Activated naive CD4-positive, alpha-beta T cell (primary cell): Measurements from ENCODE around the gene SELL.
"Not testable (repeated sequence)": the region's sequence is repeated elsewhere in the genome, so short reads cannot be mapped to it uniquely, and the experiment has no call there.

Source experiments
- DNase-seq, 4 experiments: peaks; one replicate each; lab custom pipeline; 2025; lab: John Stamatoyannopoulos, UW

SELL gene

DNA sequence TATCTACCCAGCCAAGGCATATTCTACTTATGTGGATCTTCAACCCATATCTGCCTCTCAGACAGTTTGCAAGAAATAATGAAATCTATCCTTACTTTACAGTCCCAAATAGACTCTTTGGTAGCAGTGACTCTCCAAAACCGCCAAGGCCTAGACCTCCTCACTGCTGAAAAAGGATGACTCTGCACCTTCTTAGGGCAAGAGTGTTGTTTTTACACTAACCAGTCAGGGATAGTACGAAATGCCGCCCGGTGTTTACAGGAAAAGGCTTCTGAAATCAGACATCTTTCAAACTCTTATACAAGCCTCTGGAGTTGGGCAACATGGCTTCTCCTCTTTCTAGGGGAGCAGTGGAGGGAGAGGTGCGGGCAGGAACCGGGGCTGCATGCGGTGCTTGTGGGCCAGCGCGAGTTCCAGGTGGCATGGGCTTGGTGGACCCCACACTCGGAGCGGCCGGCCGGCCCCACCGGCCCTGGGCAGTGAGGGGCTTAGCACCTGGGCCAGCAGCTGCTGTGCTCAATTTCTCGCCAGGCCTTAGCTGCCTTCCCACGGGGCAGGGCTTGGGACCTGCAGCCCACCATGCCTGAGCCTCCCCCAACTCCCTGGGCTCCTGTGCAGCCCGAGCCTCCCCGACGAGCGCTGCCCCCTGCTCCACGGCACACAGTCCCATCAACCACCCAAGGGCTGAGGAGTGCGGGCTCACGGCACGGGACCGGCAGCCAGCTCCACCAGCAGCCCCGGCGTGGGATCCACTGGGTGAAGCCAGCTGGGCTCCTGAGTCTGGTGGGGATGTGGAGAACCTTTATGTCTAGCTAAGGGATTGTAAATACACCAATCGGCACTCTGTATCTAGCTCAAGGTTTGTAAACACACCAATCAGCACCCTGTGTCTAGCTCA lies 43.5 kb downstream of the SELL start:
- not testable (repeated sequence) for DNase-seq

DNA sequence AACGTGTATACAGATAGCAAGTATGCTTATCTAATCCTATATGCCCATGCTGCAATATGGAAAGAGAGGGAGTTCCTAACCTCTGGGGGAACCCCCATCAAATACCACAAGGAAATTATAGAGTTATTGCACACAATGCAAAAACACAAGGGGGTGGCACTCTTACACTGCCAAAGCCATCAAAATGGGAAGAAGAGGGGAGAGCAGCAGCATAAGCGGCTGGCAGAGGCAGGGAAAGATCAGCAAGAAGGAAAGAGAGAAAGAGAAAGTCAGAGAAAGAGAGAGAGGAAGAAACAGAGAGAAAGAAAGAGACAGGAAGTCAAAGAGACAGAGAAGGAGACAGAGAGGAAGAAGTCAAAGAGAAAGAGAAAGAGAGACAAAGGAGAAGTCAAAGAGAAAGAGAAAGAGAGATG lies 44.2 kb downstream of the SELL start:
- DNase-seq: not testable (repeated sequence)

DNA sequence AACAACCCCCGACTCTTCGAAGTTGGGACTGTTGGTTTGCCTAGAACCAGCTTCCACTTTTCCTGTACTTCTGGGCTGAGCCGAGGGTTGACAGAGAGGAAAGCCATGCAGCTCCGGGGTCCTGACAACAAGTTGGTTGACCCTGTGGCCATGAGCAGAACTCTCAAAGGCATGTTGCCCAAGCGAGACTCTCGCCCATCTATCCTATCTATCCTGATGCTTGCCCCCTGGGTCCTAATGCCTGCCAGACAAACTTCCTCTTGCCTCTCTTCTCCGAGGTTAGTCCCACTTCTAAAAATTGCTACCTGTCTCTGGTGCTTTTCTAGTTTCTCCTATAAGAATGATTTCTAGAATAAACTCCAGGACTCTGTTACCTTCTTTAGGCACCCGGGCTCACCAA lies 48.7 kb downstream of the SELL start:
- DNase-seq: not testable (repeated sequence)

DNA sequence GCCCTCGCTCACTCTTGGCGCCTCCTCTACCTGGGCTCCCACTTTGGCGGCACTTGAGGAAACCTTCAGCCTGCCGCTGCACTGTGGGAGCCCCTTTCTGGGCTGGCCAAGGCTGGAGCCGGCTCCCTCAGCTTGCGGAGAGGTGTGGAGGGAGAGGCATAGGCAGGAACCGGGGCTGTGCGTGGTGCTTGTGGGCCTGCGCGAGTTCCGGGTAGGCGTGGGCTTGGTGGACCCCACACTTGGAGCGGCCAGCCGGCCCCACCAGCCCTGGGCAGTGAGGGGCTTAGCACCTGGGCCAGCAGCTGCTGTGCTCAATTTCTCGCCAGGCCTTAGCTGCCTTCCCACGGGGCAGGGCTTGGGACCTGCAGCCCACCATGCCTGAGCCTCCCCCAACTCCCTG lies 50.4 kb downstream of the SELL start:
- DNase-seq: not testable (repeated sequence)

DNA sequence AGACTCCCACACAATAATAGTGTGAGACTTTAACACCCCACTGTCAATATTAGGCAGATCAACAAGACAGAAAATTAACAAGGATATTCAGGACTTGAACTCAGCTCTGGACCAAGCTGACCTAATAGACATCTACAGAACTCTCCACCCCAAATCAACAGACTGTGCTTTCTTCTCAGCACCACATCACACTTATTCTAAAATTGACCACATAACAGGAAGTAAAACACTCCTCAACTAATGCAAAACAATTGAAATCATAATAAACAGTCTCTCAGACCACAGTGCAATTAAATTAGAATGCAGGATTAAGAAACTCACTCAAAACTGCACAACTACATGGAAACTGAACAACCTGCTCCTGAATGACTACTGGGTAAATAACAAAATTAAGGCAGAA lies 52.6 kb downstream of the SELL start:
- DNase-seq: not testable (repeated sequence)

DNA sequence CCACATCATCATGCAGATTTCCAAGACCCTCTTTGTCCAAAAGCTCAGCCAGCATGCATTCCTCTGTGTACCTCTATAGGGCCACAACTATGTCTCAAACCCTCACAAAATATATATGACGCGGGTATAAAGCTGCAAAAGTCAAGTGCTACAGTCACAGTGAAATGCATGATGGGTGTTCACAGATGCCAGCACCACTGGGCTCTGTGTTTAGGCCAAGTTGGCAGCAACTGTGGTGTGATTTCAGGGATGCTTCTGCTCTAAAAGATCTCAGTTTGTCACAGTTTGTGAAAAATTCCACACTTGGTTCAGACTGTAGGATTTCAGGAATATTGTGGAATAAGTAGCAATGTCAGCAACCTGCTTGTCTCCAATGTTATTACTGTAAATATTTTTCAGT lies 57.5 kb downstream of the SELL start:
- no peak for DNase-seq

DNA sequence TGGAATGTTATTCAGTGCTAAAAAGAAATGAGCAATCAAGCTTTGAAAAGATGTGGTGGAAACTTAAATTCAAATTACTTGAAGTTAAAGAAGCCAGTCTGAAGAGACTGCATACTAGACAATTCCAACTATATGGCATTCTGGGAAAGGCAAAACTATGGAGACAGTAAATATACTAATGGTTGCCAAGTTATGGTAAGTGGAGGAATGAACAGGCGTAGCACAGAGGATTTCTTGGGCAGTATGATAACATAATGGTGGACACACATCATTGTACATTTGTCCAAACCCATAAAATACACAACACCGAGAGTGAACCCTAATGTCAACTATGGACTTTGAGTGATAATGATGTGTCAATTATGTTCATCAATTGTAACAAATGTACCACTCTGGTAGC lies 60.4 kb downstream of the SELL start:
- DNase-seq: no peak

DNA sequence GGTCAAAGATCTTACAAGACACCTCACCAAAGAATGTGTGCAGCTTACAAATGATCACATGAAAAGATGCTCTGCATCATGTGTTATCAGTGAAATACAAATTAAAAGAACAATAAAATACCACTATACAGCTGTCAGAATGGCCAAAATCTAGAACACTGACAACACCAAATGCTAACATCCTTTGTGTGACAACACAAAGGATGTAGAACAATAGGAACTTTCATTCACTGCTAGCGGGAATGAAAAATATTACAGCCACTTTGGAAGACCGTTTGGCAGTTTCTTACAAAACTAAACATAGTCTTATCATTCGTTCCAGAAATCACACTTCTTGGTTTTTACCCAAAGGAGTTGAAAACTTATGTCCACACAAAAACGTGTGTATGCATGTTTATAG lies 60.9 kb downstream of the SELL start:
- no peak for DNase-seq

DNA sequence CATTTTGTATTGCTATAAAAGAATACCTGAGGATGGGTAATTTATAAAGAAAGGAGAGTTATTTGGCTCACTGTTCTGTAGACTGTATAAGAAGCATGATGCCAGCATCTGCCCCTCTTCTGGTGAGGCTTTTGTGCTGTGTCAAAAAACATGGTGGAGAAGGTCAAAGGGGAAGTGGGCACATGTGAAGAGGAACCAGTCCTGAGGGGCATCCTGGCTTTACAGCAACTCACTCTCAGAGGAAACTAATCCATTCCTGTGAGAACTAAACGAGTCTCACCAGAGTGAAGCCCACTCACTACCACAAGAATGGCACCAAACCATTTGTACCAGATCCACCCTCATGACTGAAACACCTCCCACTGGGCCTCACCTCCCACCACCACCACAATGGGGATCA lies 62.7 kb downstream of the SELL start:
- no peak for DNase-seq

DNA sequence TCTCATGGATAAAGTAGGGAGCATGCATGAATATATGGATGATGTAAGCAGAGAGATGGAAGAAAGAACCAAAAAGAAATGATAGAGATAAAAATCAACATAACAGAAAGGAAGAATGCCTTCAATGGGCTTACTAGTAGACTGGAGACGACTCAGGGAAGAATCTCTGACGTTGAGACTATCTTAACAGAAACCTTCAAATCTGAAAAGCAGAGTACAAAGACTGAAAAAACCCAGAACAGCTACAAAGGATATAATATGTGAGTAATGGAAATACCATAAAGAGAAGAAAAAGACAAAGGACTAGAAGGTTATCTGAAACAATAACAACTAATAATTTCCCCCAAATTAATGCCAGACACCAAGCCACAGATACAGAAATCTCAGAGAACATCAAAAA lies 63.2 kb downstream of the SELL start:
- no peak for DNase-seq

DNA sequence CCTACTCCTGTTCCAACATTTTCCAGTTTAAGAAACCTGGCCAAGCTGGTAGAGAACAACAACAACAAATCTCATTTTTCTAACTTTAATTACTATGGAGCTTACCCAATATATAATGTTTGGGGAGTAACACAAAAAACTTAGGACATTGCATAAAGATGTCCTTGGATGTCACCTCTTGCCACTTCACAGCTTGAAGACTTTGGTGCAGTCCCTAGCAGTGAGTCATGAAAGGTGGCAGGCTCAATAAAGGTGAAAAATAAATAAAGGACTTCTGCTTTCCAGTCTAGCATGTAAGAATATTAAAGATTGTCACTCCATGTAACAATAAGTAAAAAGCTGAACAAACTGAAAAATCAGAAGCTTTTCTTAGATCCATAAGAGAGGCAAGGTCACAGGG lies 63.9 kb downstream of the SELL start:
- no peak for DNase-seq

DNA sequence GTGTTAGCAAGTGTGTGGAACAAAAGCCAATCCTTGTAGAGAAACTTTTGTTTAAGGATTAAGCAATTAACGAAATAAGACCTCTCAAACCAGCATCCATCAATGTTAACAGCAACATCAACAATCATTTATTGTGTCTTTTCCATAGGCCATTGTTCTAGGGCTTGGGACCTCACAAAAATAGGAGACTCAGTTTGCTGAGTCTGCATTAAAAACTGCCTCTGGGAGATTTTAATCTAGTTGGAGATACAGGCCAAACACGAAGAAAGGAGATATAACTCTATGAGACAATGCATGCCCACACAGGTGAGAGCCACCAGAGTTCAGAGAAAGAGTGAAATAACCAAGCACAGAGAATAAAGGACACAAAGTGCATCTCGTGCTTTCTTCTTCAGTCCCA lies 67.1 kb downstream of the SELL start:
- DNase-seq: no peak
